Esophagus squamous epithelium (tissue), 4 donors: ENCODE measurements around the gene ADD1.

ENCODE experiments used
- CTCF ChIP-seq, 6 experiments: fragments of 450-650 bp in 4 of 6; fragments of 200-600 bp in 2 of 6; sonication (generic) in 2 of 6; IDR thresholded peaks; one replicate each; pipeline ENCODE4 v1.5.1; 2016 to 2019; ENCODE audit warnings: antibody characterized with exemption in 6 of 6, mild to moderate bottlenecking in 4 of 6, moderate library complexity in 4 of 6
- POLR2A ChIP-seq, 4 donors: fragments of 450-650 bp; IDR thresholded peaks; one replicate each; pipeline ENCODE4 v1.6.1; 2017; ENCODE audit warnings: antibody characterized with exemption in 4 of 4, mild to moderate bottlenecking in 4 of 4, moderate library complexity in 3 of 4

DNA sequence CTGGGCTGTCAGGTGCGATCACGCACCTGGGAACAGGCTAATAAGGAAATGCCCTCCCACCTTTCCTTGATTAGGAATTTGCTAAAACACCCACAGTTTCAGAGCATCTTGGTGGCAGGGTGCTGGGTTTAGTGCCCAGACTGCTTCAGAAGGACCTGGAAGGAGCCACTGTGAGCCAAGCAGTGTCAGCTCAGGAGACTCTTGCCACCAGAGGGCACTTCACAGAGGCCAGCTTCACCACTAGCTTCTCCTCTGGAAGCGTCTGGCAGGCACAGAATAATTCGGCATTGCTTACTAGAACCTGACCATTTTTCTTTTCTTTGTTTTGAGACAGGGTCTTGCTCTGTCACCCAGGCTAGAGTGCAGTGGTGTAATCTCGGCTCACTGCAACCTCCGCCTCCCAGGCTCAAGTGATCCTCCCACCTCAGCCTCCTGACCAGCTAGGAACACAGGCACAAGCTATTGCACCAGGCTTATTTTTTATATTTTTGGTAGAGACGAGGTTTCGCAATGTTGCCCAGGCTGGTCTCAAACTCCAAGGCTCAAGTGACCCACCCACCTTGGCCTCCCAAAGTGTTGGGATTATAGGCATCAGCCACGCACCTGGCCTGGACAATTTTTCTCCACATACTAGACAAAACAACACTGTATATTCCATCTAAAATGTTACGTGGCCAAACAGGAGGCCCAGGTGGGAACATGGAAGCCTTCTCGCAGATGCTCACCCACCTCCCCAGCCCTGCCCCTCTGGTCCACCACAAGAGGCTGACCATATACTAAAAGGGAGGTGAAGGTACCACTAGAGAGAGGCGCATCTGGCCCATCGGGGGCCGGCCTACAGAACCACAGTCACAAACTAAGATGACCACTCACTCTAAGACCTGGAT lies 105.5 kb downstream of the ADD1 start:
- TF ChIP-seq POLR2A (IDR thresholded peaks at IDR 0.05) = no peak
- TF ChIP-seq CTCF (IDR thresholded peaks at IDR 0.05) = peak in 4 of 6 experiments; percentile 33 to 56 (median 38)
